Mucosa of stomach (tissue), 1 donor: ENCODE data around the gene PAMR1.

Experiments
- H3K27me3 ChIP-seq: one replicate; pipeline ENCODE4 v1.7.0; 2013; ENCODE audit warnings: mild to moderate bottlenecking, low read length; ENCODE audit not compliant: control insufficient read depth, insufficient read depth
- H3K36me3 ChIP-seq: one replicate; pipeline ENCODE4 v1.7.0; 2013; ENCODE audit warnings: low read length; ENCODE audit not compliant: control insufficient read depth, insufficient read depth
- H3K4me1 ChIP-seq: one replicate; pipeline ENCODE4 v1.7.0; 2013; ENCODE audit warnings: mild to moderate bottlenecking, low read length; ENCODE audit not compliant: control insufficient read depth, insufficient read depth
- H3K4me3 ChIP-seq: one replicate; pipeline ENCODE4 v1.7.0; 2013; ENCODE audit warnings: low read length
- H3K9ac ChIP-seq: one replicate; pipeline ENCODE4 v1.7.0; 2013; ENCODE audit warnings: mild to moderate bottlenecking, low read length, moderate library complexity
- H3K9me3 ChIP-seq: one replicate; pipeline ENCODE4 v1.7.0; 2013; ENCODE audit warnings: mild to moderate bottlenecking, low read length, moderate library complexity; ENCODE audit not compliant: control insufficient read depth
- donor health status: Pancreatic carcinoma.

Gene PAMR1

GRCh38 chr11:35525501-35526175 is at the start of gene PAMR1:
PAMR1 (minus strand) TSS chr11:35525616; CDS start chr11:35525585, 31 bp downstream.
- no peak within 1 kb of the TSS for H3K4me3 ChIP-seq
- peaks cover 41% of the 10 kb centered on the region for H3K27me3 ChIP-seq
- no peaks in the 10 kb centered on the region for H3K36me3 ChIP-seq
- H3K9ac ChIP-seq: peak within 1 kb of the TSS; percentile 26
- H3K9me3 ChIP-seq: no peaks in the 10 kb centered on the region
- no peaks in the 10 kb centered on the region for H3K4me1 ChIP-seq

GRCh38 chr11:35571696-35572095 is 46.3 kb upstream of the PAMR1 start:
- Histone ChIP-seq H3K9ac (no peak overlapping the region), H3K4me3 (no peak overlapping the region), H3K36me3 (no peaks in the 10 kb centered on the region)

GRCh38 chr11:35567737-35568465 is 42.5 kb upstream of the PAMR1 start:
- H3K36me3 ChIP-seq: no peaks in the 10 kb centered on the region
- H3K9ac ChIP-seq: no peak overlapping the region
- no peak overlapping the region for H3K4me3 ChIP-seq
- H3K9me3 ChIP-seq: no peaks in the 10 kb centered on the region
- H3K4me1 ChIP-seq: no peaks in the 10 kb centered on the region
- no peaks in the 10 kb centered on the region for H3K27me3 ChIP-seq

More at GRCh38 chr11:35571696-35572095, 46.3 kb upstream of the PAMR1 start:
- Histone ChIP-seq H3K27me3 (no peaks in the 10 kb centered on the region), H3K4me1 (no peaks in the 10 kb centered on the region), H3K9me3 (no peaks in the 10 kb centered on the region)

- no peaks in the 10 kb centered on the region for H3K9me3 ChIP-seq
- no peaks in the 10 kb centered on the region for H3K27me3 ChIP-seq
- H3K9ac ChIP-seq: no peak overlapping the region
- no peak overlapping the region for H3K4me3 ChIP-seq
- H3K36me3 ChIP-seq: no peaks in the 10 kb centered on the region
- H3K4me1 ChIP-seq: no peaks in the 10 kb centered on the region
Observed at GRCh38 chr11:35566885-35567284, 41.5 kb upstream of the PAMR1 start.

- no peaks in the 10 kb centered on the region for H3K36me3 ChIP-seq
- no peaks in the 10 kb centered on the region for H3K9me3 ChIP-seq
- no peaks in the 10 kb centered on the region for H3K4me1 ChIP-seq
- H3K4me3 ChIP-seq: no peak overlapping the region
- no peaks in the 10 kb centered on the region for H3K27me3 ChIP-seq
- no peak overlapping the region for H3K9ac ChIP-seq
Observed at GRCh38 chr11:35566181-35566580, 40.8 kb upstream of the PAMR1 start.

- Histone ChIP-seq H3K27me3 (no peaks in the 10 kb centered on the region), H3K4me1 (no peaks in the 10 kb centered on the region), H3K9me3 (no peaks in the 10 kb centered on the region), H3K9ac (no peak overlapping the region), H3K4me3 (no peak overlapping the region), H3K36me3 (no peaks in the 10 kb centered on the region)
Observed at GRCh38 chr11:35564245-35564595, 38.8 kb upstream of the PAMR1 start.

- no peaks in the 10 kb centered on the region for H3K4me1 ChIP-seq
- H3K9me3 ChIP-seq: no peaks in the 10 kb centered on the region
- H3K4me3 ChIP-seq: no peak overlapping the region
- no peaks in the 10 kb centered on the region for H3K27me3 ChIP-seq
- no peaks in the 10 kb centered on the region for H3K36me3 ChIP-seq
- H3K9ac ChIP-seq: no peak overlapping the region
Observed at GRCh38 chr11:35563484-35564244, 38.2 kb upstream of the PAMR1 start.

- H3K27me3 ChIP-seq: no peaks in the 10 kb centered on the region
- no peaks in the 10 kb centered on the region for H3K4me1 ChIP-seq
Observed at GRCh38 chr11:35559949-35560348, 34.5 kb upstream of the PAMR1 start.

GRCh38 chr11:35558513-35558912 is 33.1 kb upstream of the PAMR1 start:
- H3K9me3 ChIP-seq: no peaks in the 10 kb centered on the region
- H3K4me1 ChIP-seq: no peaks in the 10 kb centered on the region
- no peak overlapping the region for H3K4me3 ChIP-seq
- no peak overlapping the region for H3K9ac ChIP-seq
- H3K36me3 ChIP-seq: no peaks in the 10 kb centered on the region
- no peaks in the 10 kb centered on the region for H3K27me3 ChIP-seq

More at GRCh38 chr11:35559949-35560348, 34.5 kb upstream of the PAMR1 start:
- Histone ChIP-seq H3K4me3 (no peak overlapping the region), H3K36me3 (no peaks in the 10 kb centered on the region), H3K9ac (no peak overlapping the region), H3K9me3 (no peaks in the 10 kb centered on the region)

GRCh38 chr11:35555488-35555887 is 30.1 kb upstream of the PAMR1 start:
- no peaks in the 10 kb centered on the region for H3K36me3 ChIP-seq
- H3K9ac ChIP-seq: no peak overlapping the region
- H3K9me3 ChIP-seq: no peaks in the 10 kb centered on the region
- H3K4me3 ChIP-seq: no peak overlapping the region
- H3K27me3 ChIP-seq: no peaks in the 10 kb centered on the region
- H3K4me1 ChIP-seq: no peaks in the 10 kb centered on the region

- Histone ChIP-seq H3K4me3 (no peak overlapping the region), H3K36me3 (no peaks in the 10 kb centered on the region), H3K27me3 (no peaks in the 10 kb centered on the region), H3K9me3 (no peaks in the 10 kb centered on the region), H3K9ac (no peak overlapping the region), H3K4me1 (no peaks in the 10 kb centered on the region)
Observed at GRCh38 chr11:35554491-35555437, 29.3 kb upstream of the PAMR1 start.
